Testis (tissue), 2 donors: ENCODE measurements around the gene GLI3.

Source experiments
- CTCF ChIP-seq, 3 experiments: fragments of 450-650 bp in 2 of 3; fragments of 200-600 bp in 1 of 3; sonication (generic) in 1 of 3; IDR thresholded peaks; one replicate each; pipeline ENCODE4 v1.5.1; 2016 to 2019; ENCODE audit warnings: antibody characterized with exemption in 3 of 3, mild to moderate bottlenecking in 2 of 3, moderate library complexity in 1 of 3
- POLR2A ChIP-seq: fragments of 450-650 bp; IDR thresholded peaks from one replicate; pipeline ENCODE4 v1.6.1; 2017; ENCODE audit warnings: antibody characterized with exemption, mild to moderate bottlenecking, moderate library complexity

- TF ChIP-seq POLR2A = no peak
- no peak for TF ChIP-seq CTCF (IDR thresholded peaks at IDR 0.05)
These were observed 79.9 kb downstream of the GLI3 start for GRCh38 chr7:42156967-42157721.
